LNCAP (cell line): Measurements from ENCODE around the gene GPR146.

Source experiments
- TF ChIP-seq, protein P1 (sequence below): fragments of 450-650 bp; IDR thresholded peaks from 2 replicates; pipeline ENCODE4 v1.5.1; 2017; ENCODE audit warnings: mild to moderate bottlenecking

Gene GPR146

GRCh38 chr7:1021931-1022330 is 22.4 kb upstream of the GPR146 start:
- TF ChIP-seq, protein P1, sequence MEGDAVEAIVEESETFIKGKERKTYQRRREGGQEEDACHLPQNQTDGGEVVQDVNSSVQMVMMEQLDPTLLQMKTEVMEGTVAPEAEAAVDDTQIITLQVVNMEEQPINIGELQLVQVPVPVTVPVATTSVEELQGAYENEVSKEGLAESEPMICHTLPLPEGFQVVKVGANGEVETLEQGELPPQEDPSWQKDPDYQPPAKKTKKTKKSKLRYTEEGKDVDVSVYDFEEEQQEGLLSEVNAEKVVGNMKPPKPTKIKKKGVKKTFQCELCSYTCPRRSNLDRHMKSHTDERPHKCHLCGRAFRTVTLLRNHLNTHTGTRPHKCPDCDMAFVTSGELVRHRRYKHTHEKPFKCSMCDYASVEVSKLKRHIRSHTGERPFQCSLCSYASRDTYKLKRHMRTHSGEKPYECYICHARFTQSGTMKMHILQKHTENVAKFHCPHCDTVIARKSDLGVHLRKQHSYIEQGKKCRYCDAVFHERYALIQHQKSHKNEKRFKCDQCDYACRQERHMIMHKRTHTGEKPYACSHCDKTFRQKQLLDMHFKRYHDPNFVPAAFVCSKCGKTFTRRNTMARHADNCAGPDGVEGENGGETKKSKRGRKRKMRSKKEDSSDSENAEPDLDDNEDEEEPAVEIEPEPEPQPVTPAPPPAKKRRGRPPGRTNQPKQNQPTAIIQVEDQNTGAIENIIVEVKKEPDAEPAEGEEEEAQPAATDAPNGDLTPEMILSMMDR, result no peak

DNA sequence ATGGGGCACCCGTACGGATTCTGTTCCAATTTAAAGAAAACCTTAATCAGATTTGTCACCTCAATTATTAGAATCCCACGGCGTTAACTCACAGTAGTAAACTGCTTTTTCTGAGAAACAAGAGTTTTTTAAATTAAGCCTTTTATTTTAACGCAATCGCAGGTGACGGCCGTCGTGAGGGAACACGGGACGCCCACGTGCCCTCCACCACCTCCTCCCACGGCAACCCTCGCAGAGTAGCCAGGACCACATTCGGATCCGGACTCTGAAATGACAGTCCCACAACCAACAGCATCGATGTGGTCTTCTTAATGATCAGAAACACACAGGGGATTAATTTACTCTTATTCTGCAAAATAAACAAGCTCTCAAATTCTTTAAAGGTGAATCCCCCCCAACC is 22.0 kb upstream of the GPR146 start:
- TF ChIP-seq, protein P1, result no peak

DNA sequence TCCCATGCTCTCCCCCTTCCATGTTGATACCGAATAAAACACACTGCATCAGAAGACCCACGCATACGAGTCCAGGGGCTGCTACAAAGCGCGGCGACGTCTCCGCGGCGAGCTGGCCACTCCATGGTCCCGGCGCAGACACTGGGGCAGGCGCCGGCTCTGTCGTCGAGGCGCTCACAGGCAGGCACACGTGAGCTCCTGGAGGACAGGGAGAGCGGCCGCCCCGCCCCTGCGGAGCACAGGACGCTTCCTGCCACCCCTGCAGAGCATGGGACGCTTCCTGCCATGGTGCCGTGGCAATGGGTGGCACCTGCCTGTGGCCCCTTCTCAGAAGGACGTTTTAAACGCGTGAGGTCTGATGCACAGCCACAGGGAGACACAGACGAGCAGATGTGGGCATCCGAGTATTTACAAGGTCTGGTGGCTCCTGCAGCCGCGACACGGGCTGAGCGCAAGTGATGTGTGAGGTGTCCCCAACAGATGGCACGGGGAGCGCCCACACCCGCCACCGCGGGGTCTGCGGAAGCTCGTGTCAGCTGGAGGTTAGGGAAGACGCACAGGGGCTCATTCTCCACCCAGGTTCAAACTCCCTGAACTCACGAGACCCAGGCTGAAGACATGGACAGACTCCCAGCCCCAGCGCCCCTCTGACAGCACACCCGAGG is 21.4 kb upstream of the GPR146 start:
- TF ChIP-seq, protein P1, result no peak

DNA sequence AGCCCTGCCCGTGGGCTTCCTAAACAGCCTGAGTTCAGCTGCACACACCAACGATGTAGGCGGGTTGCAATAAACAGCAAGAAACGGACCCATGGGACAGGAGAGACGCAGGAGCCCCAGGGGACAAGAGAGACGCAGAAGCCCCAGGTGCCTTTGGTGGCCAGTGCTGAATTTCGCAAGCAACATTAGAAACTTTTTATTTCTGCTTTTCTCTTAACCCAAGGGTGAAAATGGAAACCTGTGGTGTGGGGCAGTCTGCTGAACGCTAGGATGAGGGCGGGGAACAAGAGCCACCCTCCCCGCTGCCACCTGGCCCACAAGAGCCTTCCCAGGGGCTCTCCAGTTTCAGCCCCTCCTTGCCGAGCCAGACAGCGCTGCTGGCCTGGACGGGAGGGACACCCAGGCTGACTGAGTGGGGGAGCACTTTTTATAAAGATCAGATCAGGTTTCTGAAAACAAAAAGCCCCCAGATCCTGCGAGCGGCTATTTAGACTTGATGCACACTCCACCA is 20.0 kb upstream of the GPR146 start:
- TF ChIP-seq, protein P1, result no peak

- TF ChIP-seq, protein P1, result no peak
Observed at GRCh38 chr7:1024876-1025742, 19.2 kb upstream of the GPR146 start.

- TF ChIP-seq, protein P1, result no peak
Observed at GRCh38 chr7:1025743-1026581, 18.4 kb upstream of the GPR146 start.

GRCh38 chr7:1026721-1027161 is 17.6 kb upstream of the GPR146 start:
- TF ChIP-seq, protein P1, result no peak
